Mucosa of descending colon (tissue), 3 donors: ENCODE measurements around the gene ITGAL. TPM values are rescaled to one million over a fixed set of nuclear protein-coding genes. Genes with fewer than 3 reads are reported as not detected.
A peak's percentile ranks its signal among the peaks of the same experiment; 100 is the strongest.

Experiments
- ATAC-seq: fragments of 200-7000 bp; cut with Tn5 transposase; one replicate; pipeline ENCODE4 v1.9.1; 2020; ENCODE audit warnings: mild to moderate bottlenecking, moderate library complexity
- DNase-seq, 3 donors: peaks; one replicate each; pipeline ENCODE4 v3.0.0-alpha.2; 2020
- H3K36me3 ChIP-seq: fragments of 200-600 bp; one replicate; pipeline ENCODE4 v1.8.0; 2021; ENCODE audit warnings: low read depth, mild to moderate bottlenecking
- H3K4me1 ChIP-seq: fragments of 200-600 bp; one replicate; pipeline ENCODE4 v1.8.0; 2021; ENCODE audit warnings: low read depth, mild to moderate bottlenecking
- H3K4me3 ChIP-seq: fragments of 200-600 bp; one replicate; pipeline ENCODE4 v1.8.0; 2021; ENCODE audit warnings: mild to moderate bottlenecking
- H3K9me3 ChIP-seq: fragments of 200-600 bp; one replicate; pipeline ENCODE4 v1.8.0; 2021; ENCODE audit warnings: mild to moderate bottlenecking
- CTCF ChIP-seq: fragments of 200-600 bp; IDR thresholded peaks from one replicate; pipeline ENCODE4 v1.8.0; 2022; ENCODE audit warnings: antibody characterized with exemption, mild to moderate bottlenecking
- intact Hi-C, 2 donors: fragments of 100-400 bp; cut with DNase I in 1 of 2; cut with micrococcal nuclease in 1 of 2; formaldehyde crosslinking; loops; one replicate each; pipeline versions ENCODE4 v1.11.0 to v1.11.1; 2022; cut with DNase I, micrococcal nuclease
- total RNA-seq, 3 donors: library from RNA; stranded (reverse); fragmentation: NEBNext Ultra II Directional in 2 of 3; extraction: Animal tissue kit (Norgen Biotek cat#: 25700) in 2 of 3; gene quantifications; one replicate each; pipeline versions ENCODE4 v1.2.1 to v1.2.4, GENCODE V29; 2021 to 2023
- donor health status: DM: no; HTN: no; CAD: no; lungs with moderate emphysema.
- donor health status: DM: no; HTN: no; CAD: no.
- donor health status: DM: no; HTN: yes; CAD: no.

ITGAL gene
- total RNA-seq, 3 donors from 2014 or later: 8.1 to 14.8 (median 8.5) TPM

GRCh38 chr16:30543067-30543466 lies 70.5 kb downstream of the ITGAL start:
- H3K4me1 ChIP-seq: peaks cover 18% of the 10 kb centered on the region
- no peak for ATAC-seq
- no peak for DNase-seq
- no peaks in the 10 kb centered on the region for H3K9me3 ChIP-seq
- intact Hi-C loops: no loop called here
- H3K36me3 ChIP-seq: no peaks in the 10 kb centered on the region
- TF ChIP-seq CTCF: no peak
- H3K4me3 ChIP-seq: no peak overlapping the region

- H3K4me1 ChIP-seq: peaks cover 21% of the 10 kb centered on the region
- no peak for TF ChIP-seq CTCF
- H3K36me3 ChIP-seq: no peaks in the 10 kb centered on the region
- H3K4me3 ChIP-seq: no peak overlapping the region
- H3K9me3 ChIP-seq: no peaks in the 10 kb centered on the region
- DNase-seq (no peak), ATAC-seq (no peak)
- intact Hi-C loops: no loop called here
Measured at GRCh38 chr16:30546115-30546514, 73.6 kb downstream of the ITGAL start.

- Histone ChIP-seq H3K4me1 (peaks cover 20% of the 10 kb centered on the region), H3K9me3 (no peaks in the 10 kb centered on the region), H3K36me3 (no peaks in the 10 kb centered on the region), H3K4me3 (no peak overlapping the region)
- peak; percentile 44 for ATAC-seq
- intact Hi-C loops: no loop called here
- no peak for TF ChIP-seq CTCF
- DNase-seq: no peak
Measured at GRCh38 chr16:30548416-30549253, 76.1 kb downstream of the ITGAL start.

- Histone ChIP-seq H3K4me3 (no peak overlapping the region), H3K4me1 (peaks cover 36% of the 10 kb centered on the region), H3K36me3 (peaks cover 4% of the 10 kb centered on the region), H3K9me3 (no peaks in the 10 kb centered on the region)
- ATAC-seq: peak; percentile 31
- no peak for DNase-seq
- no peak for TF ChIP-seq CTCF
- intact Hi-C loops: no loop called here
Measured at GRCh38 chr16:30551781-30552180, 79.2 kb downstream of the ITGAL start.

GRCh38 chr16:30552956-30553355 lies 80.4 kb downstream of the ITGAL start:
- ATAC-seq (no peak), DNase-seq (no peak)
- Histone ChIP-seq H3K4me3 (no peak overlapping the region), H3K4me1 (peaks cover 38% of the 10 kb centered on the region), H3K9me3 (no peaks in the 10 kb centered on the region), H3K36me3 (peaks cover 4% of the 10 kb centered on the region)
- no peak for TF ChIP-seq CTCF
- intact Hi-C loops: no loop called here
